Measurements from ENCODE around the gene RCOR1.
A peak's percentile ranks its signal among the peaks of the same experiment; 100 is the strongest.

DNA sequence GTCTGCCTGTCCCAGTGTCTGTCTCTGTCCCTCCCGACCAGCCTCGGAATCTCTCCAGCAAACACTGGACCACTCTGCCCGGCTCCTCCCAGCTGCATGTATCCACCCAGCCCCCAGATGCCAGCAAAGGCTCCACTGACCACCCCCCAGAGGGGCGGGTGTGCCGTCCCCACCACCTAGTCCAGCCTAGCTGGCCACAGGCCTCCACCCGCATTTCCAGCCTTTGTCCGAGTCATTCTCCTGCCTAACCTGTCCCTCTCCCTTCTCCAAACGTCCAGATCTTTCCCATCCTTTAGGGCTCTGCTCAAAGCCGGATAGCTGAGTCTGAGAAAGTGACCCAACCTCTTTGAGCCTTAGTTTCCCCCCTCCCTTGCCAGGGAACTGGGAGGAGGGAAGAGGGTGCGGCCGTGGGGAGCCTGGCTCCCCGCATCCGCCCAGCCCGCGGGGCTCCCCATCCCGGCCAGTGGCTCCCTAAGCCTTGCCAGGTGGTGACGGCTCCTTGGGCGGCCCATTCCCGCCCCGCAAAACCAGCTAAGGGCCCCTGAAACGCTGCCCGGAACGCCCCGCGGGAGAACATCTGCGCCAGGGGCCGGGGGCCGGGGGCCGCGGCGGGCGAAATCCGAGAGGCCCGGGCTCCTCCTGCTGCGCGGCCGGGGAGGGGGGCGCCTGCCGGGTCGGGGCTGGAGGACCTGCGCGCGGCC is 48.3 kb upstream of the RCOR1 start:
- no peak for TF ChIP-seq CTCF (IDR thresholded peaks at IDR 0.05)
- peak; percentile 84 for TF ChIP-seq EZH2 (IDR thresholded peaks at IDR 0.05; ENCODE audit: borderline replicate concordance, insufficient read depth, low read depth, low read length, poor library complexity, severe bottlenecking)

Data from B cell (primary cell).